Measurements from ENCODE around the gene NINL.

GRCh38 chr20:25468126-25469075 lies 116.9 kb downstream of the NINL start:
- TF ChIP-seq CTCF (IDR thresholded peaks at IDR 0.05; ENCODE audit: poor library complexity) = no peak
- no peak for TF ChIP-seq EZH2 (IDR thresholded peaks at IDR 0.05; ENCODE audit: borderline replicate concordance)
- TF ChIP-seq EZH2phosphoT487 (IDR thresholded peaks at IDR 0.05; ENCODE audit: low read depth, severe bottlenecking, unreplicated experiment) = no peak
